Measurements from ENCODE around the gene BNIP1.

Gene BNIP1

DNA sequence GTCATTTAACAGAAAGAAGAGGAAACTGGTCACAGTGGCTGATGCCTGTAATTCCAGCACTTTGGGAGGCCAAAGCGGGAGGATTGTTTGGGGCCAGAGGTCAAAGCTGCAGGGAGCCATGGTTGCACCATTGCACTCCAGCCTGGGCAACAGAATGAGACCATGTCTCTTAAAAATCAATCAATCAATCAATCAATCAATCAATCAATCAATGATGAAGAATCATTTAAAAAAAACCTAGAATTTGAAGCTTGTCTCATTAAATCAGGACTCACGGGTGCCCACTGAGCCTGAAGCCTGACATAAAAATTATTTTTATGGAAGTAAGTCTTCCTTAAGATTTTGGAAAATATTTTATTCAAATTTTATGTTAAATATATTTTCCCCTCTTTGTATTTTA is 43.9 kb downstream of the BNIP1 start:
- Histone ChIP-seq H3K4me3 (ENCODE audit: low read depth, low read length) (no peak overlapping the region), H3K79me2 (no peaks in the 10 kb centered on the region), H3K27me3 (ENCODE audit: control insufficient read depth, insufficient read depth, low read length) (no peaks in the 10 kb centered on the region), H3K4me2 (ENCODE audit: low read length) (no peak overlapping the region), H3K9me3 (ENCODE audit: control insufficient read depth, low read length) (no peaks in the 10 kb centered on the region), H3K36me3 (ENCODE audit: control insufficient read depth, insufficient read depth, low read length) (no peaks in the 10 kb centered on the region), H3K9ac (no peak overlapping the region), H3K4me1 (no peaks in the 10 kb centered on the region), H3K27ac (no peak overlapping the region), H2AFZ (no peak overlapping the region)
- TF ChIP-seq, protein P1, sequence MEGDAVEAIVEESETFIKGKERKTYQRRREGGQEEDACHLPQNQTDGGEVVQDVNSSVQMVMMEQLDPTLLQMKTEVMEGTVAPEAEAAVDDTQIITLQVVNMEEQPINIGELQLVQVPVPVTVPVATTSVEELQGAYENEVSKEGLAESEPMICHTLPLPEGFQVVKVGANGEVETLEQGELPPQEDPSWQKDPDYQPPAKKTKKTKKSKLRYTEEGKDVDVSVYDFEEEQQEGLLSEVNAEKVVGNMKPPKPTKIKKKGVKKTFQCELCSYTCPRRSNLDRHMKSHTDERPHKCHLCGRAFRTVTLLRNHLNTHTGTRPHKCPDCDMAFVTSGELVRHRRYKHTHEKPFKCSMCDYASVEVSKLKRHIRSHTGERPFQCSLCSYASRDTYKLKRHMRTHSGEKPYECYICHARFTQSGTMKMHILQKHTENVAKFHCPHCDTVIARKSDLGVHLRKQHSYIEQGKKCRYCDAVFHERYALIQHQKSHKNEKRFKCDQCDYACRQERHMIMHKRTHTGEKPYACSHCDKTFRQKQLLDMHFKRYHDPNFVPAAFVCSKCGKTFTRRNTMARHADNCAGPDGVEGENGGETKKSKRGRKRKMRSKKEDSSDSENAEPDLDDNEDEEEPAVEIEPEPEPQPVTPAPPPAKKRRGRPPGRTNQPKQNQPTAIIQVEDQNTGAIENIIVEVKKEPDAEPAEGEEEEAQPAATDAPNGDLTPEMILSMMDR (IDR thresholded peaks at IDR 0.05): no peak

DNA sequence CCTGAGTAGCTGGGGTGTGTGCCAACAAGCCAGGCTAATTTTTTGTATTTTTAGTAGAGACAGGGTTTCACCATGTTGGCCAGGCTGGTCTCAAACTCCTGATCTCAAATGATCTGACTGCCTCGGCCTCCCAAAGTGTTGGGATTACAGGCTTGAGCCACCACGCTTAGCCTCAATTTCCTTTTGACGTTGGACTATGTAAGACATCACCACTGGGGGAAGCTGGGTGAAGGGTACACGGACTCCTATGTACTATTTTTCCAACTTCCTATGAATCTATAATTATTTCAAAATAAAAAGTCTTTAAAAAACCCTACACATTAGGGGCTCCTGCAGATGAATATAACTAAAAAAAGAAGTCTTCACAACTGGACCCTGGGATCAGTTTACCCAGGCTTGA is 46.7 kb downstream of the BNIP1 start:
- H3K9me3 ChIP-seq (ENCODE audit: control insufficient read depth, low read length): no peaks in the 10 kb centered on the region
- H3K79me2 ChIP-seq: no peaks in the 10 kb centered on the region
- H3K9ac ChIP-seq: no peak overlapping the region
- H3K4me2 ChIP-seq (ENCODE audit: low read length): no peak overlapping the region
- TF ChIP-seq, protein P1 (IDR thresholded peaks at IDR 0.05): no peak
- no peak overlapping the region for H3K27ac ChIP-seq
- H3K4me1 ChIP-seq: no peaks in the 10 kb centered on the region
- no peak overlapping the region for H2AFZ ChIP-seq
- no peaks in the 10 kb centered on the region for H3K27me3 ChIP-seq (ENCODE audit: control insufficient read depth, insufficient read depth, low read length)
- H3K36me3 ChIP-seq (ENCODE audit: control insufficient read depth, insufficient read depth, low read length): no peaks in the 10 kb centered on the region
- no peak overlapping the region for H3K4me3 ChIP-seq (ENCODE audit: low read depth, low read length)

DNA sequence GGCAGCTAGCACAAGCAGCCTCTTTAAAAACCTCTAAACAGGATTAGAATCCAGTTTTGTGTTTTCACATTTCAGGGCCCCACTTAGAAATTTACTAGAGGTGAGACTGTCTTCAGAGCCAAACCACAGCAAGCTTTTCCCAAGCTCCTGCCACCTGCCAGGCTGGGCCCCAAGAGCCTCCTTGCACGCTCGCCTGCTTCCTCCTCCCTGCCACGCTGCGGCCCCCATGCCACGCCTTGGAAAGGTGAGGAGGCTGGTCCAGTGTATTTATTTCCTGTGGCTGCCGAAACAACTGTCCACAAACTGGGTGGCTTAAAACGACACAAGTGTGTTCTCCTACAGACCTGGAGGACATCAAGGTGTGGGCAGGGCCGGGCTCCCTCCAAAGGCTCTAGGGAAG is 47.2 kb downstream of the BNIP1 start:
- TF ChIP-seq, protein P1 (IDR thresholded peaks at IDR 0.05): no peak
- H3K9ac ChIP-seq: no peak overlapping the region
- H3K27me3 ChIP-seq (ENCODE audit: control insufficient read depth, insufficient read depth, low read length): no peaks in the 10 kb centered on the region
- H2AFZ ChIP-seq: no peak overlapping the region
- H3K36me3 ChIP-seq (ENCODE audit: control insufficient read depth, insufficient read depth, low read length): no peaks in the 10 kb centered on the region
- no peaks in the 10 kb centered on the region for H3K9me3 ChIP-seq (ENCODE audit: control insufficient read depth, low read length)
- H3K4me2 ChIP-seq (ENCODE audit: low read length): no peak overlapping the region
- H3K79me2 ChIP-seq: no peaks in the 10 kb centered on the region
- no peak overlapping the region for H3K27ac ChIP-seq
- H3K4me1 ChIP-seq: no peaks in the 10 kb centered on the region
- H3K4me3 ChIP-seq (ENCODE audit: low read depth, low read length): no peak overlapping the region

DNA sequence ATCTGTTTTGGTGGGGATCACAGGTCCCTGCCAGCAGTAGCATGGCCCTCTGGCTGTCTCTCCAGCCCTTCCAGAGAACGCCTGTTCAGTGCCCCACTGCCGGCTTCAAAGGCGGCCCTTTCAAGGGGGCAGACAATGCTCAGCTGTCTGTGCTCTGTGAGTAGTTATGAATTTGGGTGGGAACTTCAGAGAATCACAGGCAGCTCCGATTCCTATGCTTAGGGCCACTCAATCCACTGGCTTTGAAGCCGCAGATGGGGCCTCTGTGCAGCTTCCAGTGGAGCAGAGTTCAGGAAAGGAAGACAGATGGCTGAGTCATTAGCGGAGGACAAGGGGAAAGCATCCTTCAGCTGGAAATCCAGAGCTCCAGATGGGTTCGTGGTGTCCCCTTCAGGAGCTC is 48.2 kb downstream of the BNIP1 start:
- Histone ChIP-seq H3K79me2 (no peaks in the 10 kb centered on the region), H3K4me3 (ENCODE audit: low read depth, low read length) (no peak overlapping the region), H3K27me3 (ENCODE audit: control insufficient read depth, insufficient read depth, low read length) (no peaks in the 10 kb centered on the region), H3K4me2 (ENCODE audit: low read length) (no peak overlapping the region), H3K4me1 (no peaks in the 10 kb centered on the region), H3K9ac (no peak overlapping the region), H3K27ac (no peak overlapping the region), H3K36me3 (ENCODE audit: control insufficient read depth, insufficient read depth, low read length) (no peaks in the 10 kb centered on the region), H2AFZ (no peak overlapping the region), H3K9me3 (ENCODE audit: control insufficient read depth, low read length) (no peaks in the 10 kb centered on the region)
- TF ChIP-seq, protein P1 (IDR thresholded peaks at IDR 0.05): no peak

DNA sequence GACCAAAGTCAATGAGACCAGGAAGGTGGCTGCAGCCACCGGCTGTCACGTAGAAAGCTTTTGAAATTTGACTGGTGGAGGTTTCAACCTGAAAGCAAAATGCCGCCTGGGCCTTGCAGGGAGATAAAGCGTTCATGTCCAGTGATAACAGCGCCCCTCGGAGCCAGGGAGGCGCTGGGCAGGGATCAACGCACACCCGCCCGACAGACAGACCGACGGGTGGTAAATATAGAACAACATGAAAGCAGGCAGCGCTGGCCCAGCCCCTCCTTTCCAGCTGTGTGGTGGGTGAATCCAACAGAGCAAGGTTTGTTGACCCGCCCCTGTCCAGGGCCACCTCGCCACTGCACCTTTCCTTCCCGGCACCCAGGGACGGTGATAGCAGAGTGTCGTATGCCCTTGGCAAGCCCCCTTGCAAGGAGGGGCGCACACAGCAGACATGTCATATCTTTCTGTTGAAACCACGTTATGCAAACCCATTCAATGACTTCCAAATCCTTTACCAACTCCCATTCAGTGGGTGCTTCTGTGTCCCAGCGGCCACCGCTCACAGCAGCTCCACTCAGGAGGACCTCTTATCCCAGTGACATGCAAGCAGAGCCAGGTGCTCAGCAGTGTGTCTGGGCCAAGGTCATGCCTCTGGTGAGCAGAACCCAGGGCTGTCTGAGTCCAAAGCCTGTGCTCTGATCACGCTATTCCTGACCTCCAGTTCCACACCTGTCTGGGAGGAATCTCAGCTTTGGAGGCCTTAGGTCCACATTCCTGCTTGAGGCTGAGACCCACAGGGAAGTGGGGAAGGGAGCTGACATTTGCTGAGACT is 52.0 kb downstream of the BNIP1 start:
- no peaks in the 10 kb centered on the region for H3K79me2 ChIP-seq
- no peak overlapping the region for H3K9ac ChIP-seq
- TF ChIP-seq, protein P1 (IDR thresholded peaks at IDR 0.05): no peak
- H3K9me3 ChIP-seq (ENCODE audit: control insufficient read depth, low read length): no peaks in the 10 kb centered on the region
- H3K4me3 ChIP-seq (ENCODE audit: low read depth, low read length): no peak overlapping the region
- no peaks in the 10 kb centered on the region for H3K36me3 ChIP-seq (ENCODE audit: control insufficient read depth, insufficient read depth, low read length)
- H3K4me2 ChIP-seq (ENCODE audit: low read length): no peak overlapping the region
- no peaks in the 10 kb centered on the region for H3K27me3 ChIP-seq (ENCODE audit: control insufficient read depth, insufficient read depth, low read length)
- H2AFZ ChIP-seq: no peak overlapping the region
- no peak overlapping the region for H3K27ac ChIP-seq
- no peaks in the 10 kb centered on the region for H3K4me1 ChIP-seq

All from parathyroid adenoma (tissue), 2 donors.